Left ventricle myocardium superior (tissue), 1 donor: ENCODE measurements around the gene ATP6V1G3. TPM values are rescaled to one million over a fixed set of nuclear protein-coding genes. Genes with fewer than 3 reads are reported as not detected.
"Not testable (repeated sequence)": the region's sequence is repeated elsewhere in the genome, so short reads cannot be mapped to it uniquely, and the experiment has no call there.

ENCODE experiments used
- ATAC-seq: fragments of 200-7000 bp; cut with Tn5 transposase; one replicate; pipeline ENCODE4 v1.9.1; 2020; ENCODE audit warnings: mild to moderate bottlenecking, moderate library complexity
- DNase-seq: peaks from one replicate; pipeline ENCODE4 v3.0.0-alpha.2; 2020
- intact Hi-C: fragments of 100-400 bp; cut with micrococcal nuclease; formaldehyde crosslinking; loops from one replicate; pipeline ENCODE4 v1.11.0; 2022
- long read RNA-seq: library from polyadenylated mRNA; unstranded; transcript quantifications from one replicate; pipeline ENCODE4 v2.0.0, GENCODE V29; 2021
- total RNA-seq: library from RNA; stranded (reverse); fragmentation: NEBNext Ultra II Directional; extraction: Animal tissue kit (Norgen Biotek cat#: 25700); gene quantifications from one replicate; pipeline ENCODE4 v1.2.1, GENCODE V29; 2021
- donor health status: DM: no; HTN: yes; CAD: no; lungs with severe emphysema.

Gene ATP6V1G3
- total RNA-seq: not detected
- long read RNA-seq: 0 reads

DNA sequence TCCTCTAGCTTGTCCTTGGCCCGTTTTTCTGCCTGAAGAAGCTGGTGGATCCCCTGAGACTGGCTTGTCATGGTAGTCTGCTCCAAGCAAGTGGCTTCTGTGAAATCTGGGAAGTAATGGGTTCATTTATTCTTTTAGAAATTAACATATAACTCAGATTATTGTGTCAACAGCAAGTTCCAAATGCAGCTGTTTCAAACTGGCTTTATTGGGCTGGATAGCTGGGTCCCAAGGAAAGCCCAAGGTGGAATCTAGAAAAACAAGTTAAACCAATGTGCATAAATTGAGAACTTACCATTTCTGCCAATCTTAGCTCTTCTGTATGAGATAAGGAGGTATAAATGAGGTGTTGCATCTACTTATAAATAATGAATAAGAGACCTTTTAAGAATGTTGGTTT lies at the start of gene ATP6V1G3:
TSS of gene ATP6V1G3 (minus strand) at position 101 of the 400 bp plus-strand sequence. CDS start at position 71, 30 bp downstream.
- intact Hi-C loops: no loop called here
- no peak for ATAC-seq
- DNase-seq: no peak

GRCh38 chr1:198588845-198589244 lies 48.4 kb upstream of the ATP6V1G3 start:
- intact Hi-C loops: no loop called here
- DNase-seq: no peak
- ATAC-seq: no peak

DNA sequence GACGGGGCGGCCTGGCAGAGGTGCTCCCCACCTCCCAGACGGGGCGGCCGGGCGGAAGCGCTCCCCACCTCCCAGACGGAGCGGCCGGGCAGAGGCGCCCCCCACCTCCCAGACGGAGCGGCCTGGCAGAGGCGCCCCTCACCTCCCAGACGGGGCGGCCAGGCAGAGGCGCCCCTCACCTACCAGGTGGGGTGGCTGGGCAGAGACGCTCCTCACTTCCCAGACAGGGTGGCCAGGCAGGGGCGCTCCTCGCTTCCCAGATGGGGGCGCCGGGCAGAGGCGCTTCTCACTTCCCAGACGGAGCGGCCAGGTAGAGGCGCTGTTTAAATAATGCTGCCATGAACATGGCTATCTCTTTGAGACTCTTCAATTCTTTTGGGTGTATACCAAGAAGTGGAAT lies 43.7 kb upstream of the ATP6V1G3 start:
- no peak for ATAC-seq
- intact Hi-C loops: no loop called here
- DNase-seq: no peak

- DNase-seq, intact Hi-C loops, ATAC-seq: not testable (repeated sequence)
Measured at GRCh38 chr1:198583209-198583802, 42.8 kb upstream of the ATP6V1G3 start.

GRCh38 chr1:198577444-198577843 lies 37.0 kb upstream of the ATP6V1G3 start:
- DNase-seq: no peak
- no peak for ATAC-seq
- intact Hi-C loops: no loop called here

GRCh38 chr1:198575798-198576641 lies 35.5 kb upstream of the ATP6V1G3 start:
- DNase-seq (no peak), ATAC-seq (no peak)
- intact Hi-C loops: no loop called here

GRCh38 chr1:198575292-198575691 lies 34.8 kb upstream of the ATP6V1G3 start:
- DNase-seq (no peak), ATAC-seq (no peak)
- intact Hi-C loops: no loop called here

- ATAC-seq: no peak
- intact Hi-C loops: no loop called here
- no peak for DNase-seq
Measured at GRCh38 chr1:198574325-198574724, 33.8 kb upstream of the ATP6V1G3 start.

GRCh38 chr1:198564716-198565115 lies 24.2 kb upstream of the ATP6V1G3 start:
- intact Hi-C loops: no loop called here

GRCh38 chr1:198564157-198564556 lies 23.7 kb upstream of the ATP6V1G3 start:
- intact Hi-C loops: no loop called here
- DNase-seq (no peak), ATAC-seq (no peak)

More at GRCh38 chr1:198564716-198565115, 24.2 kb upstream of the ATP6V1G3 start:
- DNase-seq (no peak), ATAC-seq (no peak)

GRCh38 chr1:198563583-198563982 lies 23.1 kb upstream of the ATP6V1G3 start:
- ATAC-seq (no peak), DNase-seq (no peak)
- intact Hi-C loops: no loop called here

DNA sequence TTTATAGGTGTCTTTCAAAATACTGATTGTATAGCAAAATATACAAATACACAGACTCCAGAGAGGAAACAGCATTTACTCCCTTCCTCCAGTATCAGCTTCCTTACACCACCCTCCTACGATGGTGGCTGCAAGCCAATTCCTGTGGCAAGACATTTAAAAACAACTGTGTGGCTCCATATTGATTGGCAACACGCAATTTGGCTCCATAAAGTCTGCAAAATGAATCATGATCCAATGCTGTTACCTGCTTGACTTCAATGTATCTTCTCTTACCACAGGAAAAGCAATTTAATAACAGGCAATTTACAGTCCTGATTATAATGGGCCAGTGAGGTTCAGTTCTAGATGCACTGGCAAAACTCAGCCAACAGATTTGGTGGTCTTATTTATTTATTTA lies 19.7 kb upstream of the ATP6V1G3 start:
- intact Hi-C loops: no loop called here
- ATAC-seq (no peak), DNase-seq (peak; percentile 38)

GRCh38 chr1:198559362-198559761 lies 18.9 kb upstream of the ATP6V1G3 start:
- ATAC-seq: no peak
- intact Hi-C loops: no loop called here
- DNase-seq: no peak

- ATAC-seq: no peak
- no peak for DNase-seq
- intact Hi-C loops: no loop called here
Measured at GRCh38 chr1:198558402-198558801, 17.9 kb upstream of the ATP6V1G3 start.

GRCh38 chr1:198556971-198557370 lies 16.5 kb upstream of the ATP6V1G3 start:
- DNase-seq (peak; percentile 34), ATAC-seq (peak; percentile 69)
- intact Hi-C loops: no loop called here

GRCh38 chr1:198552668-198553416 lies 12.4 kb upstream of the ATP6V1G3 start:
- intact Hi-C loops: no loop called here
- ATAC-seq (no peak), DNase-seq (no peak)

- DNase-seq (no peak), ATAC-seq (no peak)
- intact Hi-C loops: no loop called here
Measured at GRCh38 chr1:198550941-198551524, 10.6 kb upstream of the ATP6V1G3 start.

DNA sequence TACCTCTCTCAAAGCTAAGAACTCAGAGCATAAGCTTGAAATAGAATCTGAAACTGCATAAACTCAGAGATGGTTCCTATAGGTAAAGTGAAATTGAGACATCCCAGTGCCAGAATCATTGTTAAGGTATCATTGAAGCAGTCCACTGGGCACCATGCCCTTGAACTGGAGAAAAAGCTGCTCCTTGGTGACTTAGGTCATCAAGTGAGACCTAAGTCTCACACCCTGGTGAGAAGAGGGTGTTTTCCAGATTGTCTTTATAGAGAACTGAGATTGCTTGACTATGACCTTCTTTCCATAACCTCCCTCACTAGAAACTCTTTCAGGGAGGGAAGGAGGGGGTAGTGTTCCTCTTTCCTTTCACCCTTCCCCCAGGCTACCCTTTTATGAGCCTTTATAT lies 9.4 kb upstream of the ATP6V1G3 start:
- DNase-seq: no peak
- intact Hi-C loops: no loop called here
- no peak for ATAC-seq

GRCh38 chr1:198548890-198549289 lies 8.4 kb upstream of the ATP6V1G3 start:
- intact Hi-C loops: no loop called here
- no peak for ATAC-seq

DNA sequence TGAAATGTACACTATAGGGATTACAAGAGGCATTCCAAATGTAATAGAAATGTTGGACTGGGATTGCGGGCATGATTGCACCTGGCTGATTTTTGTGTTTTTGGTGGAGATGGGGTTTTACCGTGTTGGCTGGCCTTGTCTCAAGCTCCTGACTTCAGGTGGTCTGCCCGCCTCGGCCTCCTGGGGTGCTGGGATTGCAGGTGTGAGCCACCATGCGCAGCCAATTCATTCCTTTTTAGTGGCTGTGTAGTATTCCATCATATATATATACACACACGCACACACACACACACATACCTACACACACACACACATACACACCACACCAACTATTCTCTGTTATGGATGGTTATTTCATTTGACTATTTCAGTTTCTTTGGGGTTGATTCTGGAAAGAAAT lies 4.7 kb upstream of the ATP6V1G3 start:
- intact Hi-C loops: no loop called here
- ATAC-seq (no peak), DNase-seq (no peak)

More at GRCh38 chr1:198548890-198549289, 8.4 kb upstream of the ATP6V1G3 start:
- DNase-seq: no peak
